GM23248 (cell line): ENCODE results near the gene CSNK2A1. TPM values are rescaled to one million over a fixed set of nuclear protein-coding genes. Genes with fewer than 3 reads are reported as not detected.

Source experiments
- DNase-seq: peaks from one replicate; pipeline ENCODE4 v3.0.0-alpha.2; 2015
- H2AFZ ChIP-seq: fragments of 200-600 bp; sonication (generic); 2 replicates; pipeline ENCODE4 v1.6.1; 2016; ENCODE audit warnings: antibody characterized with exemption
- H3F3A ChIP-seq: fragments of 200-600 bp; sonication (generic); 2 replicates; pipeline ENCODE4 v1.6.1; 2016; ENCODE audit warnings: mild to moderate bottlenecking, antibody characterized with exemption, mixed run types; ENCODE audit not compliant: insufficient read depth
- H3K27ac ChIP-seq: fragments of 200-600 bp; sonication (generic); 2 replicates; pipeline ENCODE4 v1.5.1; 2016; ENCODE audit warnings: mild to moderate bottlenecking
- H3K27me3 ChIP-seq: fragments of 200-600 bp; sonication (generic); replicated peaks from 2 replicates; pipeline ENCODE4 v1.6.1; 2016; ENCODE audit warnings: mild to moderate bottlenecking; ENCODE audit not compliant: insufficient read depth
- H3K36me3 ChIP-seq: fragments of 200-600 bp; sonication (generic); 2 replicates; pipeline ENCODE4 v1.6.1; 2016; ENCODE audit warnings: low read depth, mild to moderate bottlenecking
- H3K4me1 ChIP-seq: fragments of 200-600 bp; sonication (generic); 2 replicates; pipeline ENCODE4 v1.6.1; 2016; ENCODE audit warnings: mild to moderate bottlenecking; ENCODE audit not compliant: insufficient read depth
- H3K4me2 ChIP-seq: fragments of 200-600 bp; sonication (generic); one replicate; pipeline ENCODE4 v1.6.1; 2016; ENCODE audit warnings: mild to moderate bottlenecking; ENCODE audit not compliant: unreplicated experiment
- H3K4me3 ChIP-seq: fragments of 200-600 bp; sonication (generic); 2 replicates; pipeline ENCODE4 v1.5.1; 2016; ENCODE audit warnings: mild to moderate bottlenecking
- H3K79me2 ChIP-seq: fragments of 200-600 bp; sonication (generic); 2 replicates; pipeline ENCODE4 v1.6.1; 2016; ENCODE audit warnings: mild to moderate bottlenecking; ENCODE audit not compliant: insufficient read depth
- H3K9ac ChIP-seq: fragments of 200-600 bp; sonication (generic); 2 replicates; pipeline ENCODE4 v1.6.1; 2016; ENCODE audit warnings: mild to moderate bottlenecking
- H3K9me2 ChIP-seq: fragments of 200-600 bp; sonication (generic); 2 replicates; pipeline ENCODE4 v1.6.1; 2016; ENCODE audit warnings: mixed run types, mild to moderate bottlenecking, moderate library complexity; ENCODE audit not compliant: insufficient read depth
- H3K9me3 ChIP-seq: fragments of 200-600 bp; sonication (generic); one replicate; pipeline ENCODE4 v1.6.1; 2017; ENCODE audit warnings: low read depth
- H4K20me1 ChIP-seq: fragments of 200-600 bp; sonication (generic); 2 replicates; pipeline ENCODE4 v1.6.0; 2016; ENCODE audit not compliant: insufficient read depth
- EZH2 ChIP-seq: fragments of 200-600 bp; sonication (generic); IDR thresholded peaks from 2 replicates; pipeline ENCODE4 v1.6.1; 2018; ENCODE audit warnings: antibody characterized with exemption, mild to moderate bottlenecking; ENCODE audit not compliant: insufficient read depth, poor library complexity, severe bottlenecking
- EZH2phosphoT487 ChIP-seq: fragments of 200-600 bp; sonication (generic); IDR thresholded peaks from 2 replicates; pipeline ENCODE4 v1.6.1; 2018; ENCODE audit warnings: antibody characterized with exemption, moderate library complexity, mild to moderate bottlenecking, low read depth; ENCODE audit not compliant: insufficient read depth
- WGBS, 2 experiments: methylation state at CpG; one replicate each; pipeline ENCODE4 v1.1.6; 2015 to 2017; ENCODE audit warnings: low lambda C conversion rate in 2 of 2, low coverage in 1 of 2; ENCODE audit errors: missing lambda C conversion rate in 2 of 2; 5-methylcytosine and 5-hydroxymethylcytosine counted together
- in situ Hi-C: fragments of 300-500 bp; cut with MboI; formaldehyde crosslinking; loops from 2 replicates; pipeline ENCODE4 v1.15.0; 2020
- polyA plus RNA-seq: library from polyadenylated mRNA; unstranded; fragments of >200 nt; fragmentation: Nextera tagmentation; extraction: Ambion mirVana; gene quantifications from 2 replicates; pipeline ENCODE4 v1.2.1, GENCODE V29; 2016
- total RNA-seq: library from RNA; depleted of rRNA; stranded (reverse); fragments of >200 nt; shearing (Covaris generic); gene quantifications from 2 replicates; pipeline ENCODE4 v1.2.3, GENCODE V29; 2014

Gene CSNK2A1
- total and polyA plus RNA-seq, 2 experiments from 2014 or later, result 69.0 to 98.8 TPM

DNA sequence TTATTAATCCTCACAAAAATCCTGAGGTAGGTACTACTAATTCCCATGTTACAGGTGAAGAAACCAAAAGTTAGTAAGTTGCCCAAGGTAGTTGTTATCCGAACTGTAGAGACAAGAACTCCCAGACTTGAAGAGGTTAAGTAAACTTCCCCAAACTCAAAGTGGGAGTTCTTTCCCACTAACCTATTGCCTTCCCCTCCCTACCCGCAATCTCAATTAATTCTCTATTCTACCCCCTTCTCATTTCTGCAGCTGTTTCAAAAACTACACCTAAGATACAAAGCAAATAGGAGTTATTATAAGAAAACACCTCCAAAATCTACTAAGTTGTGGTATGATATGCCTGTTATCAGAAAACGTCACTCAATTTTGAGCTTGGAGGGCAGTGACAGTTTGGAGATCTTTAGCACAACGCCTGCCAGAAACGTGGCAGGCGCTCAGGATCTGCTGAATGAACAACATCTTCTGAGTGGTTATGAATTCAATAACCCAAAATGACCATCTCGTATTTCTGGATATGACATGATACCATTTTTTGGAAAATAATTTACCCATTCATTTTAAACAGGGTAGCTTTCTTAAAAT lies 7.1 kb downstream of the CSNK2A1 start:
- H2AFZ ChIP-seq, result no peak overlapping the region
- TF ChIP-seq EZH2phosphoT487 (no peak), EZH2 (no peak)
- H4K20me1 ChIP-seq, result peaks cover 67% of the 10 kb centered on the region
- peaks cover 17% of the 10 kb centered on the region for H3K4me1 ChIP-seq
- H3K9me2 ChIP-seq, result no peaks in the 10 kb centered on the region
- 37 to 44% methylated on average over 7 of the region's 7 CpGs for WGBS, 2 experiments
- DNase-seq, result no peak
- H3K36me3 ChIP-seq, result no peaks in the 10 kb centered on the region; the same call in 1 of the 2 replicates
- no peaks in the 10 kb centered on the region for H3K9me3 ChIP-seq
- H3K27ac ChIP-seq, result no peak overlapping the region; the same call in 1 of the 2 replicates
- peak overlapping the region; percentile 0 for H3K4me2 ChIP-seq
- H3K9ac ChIP-seq, result no peak overlapping the region
- peaks cover 23% of the 10 kb centered on the region for H3F3A ChIP-seq
- H3K79me2 ChIP-seq, result peaks cover 100% of the 10 kb centered on the region
- in situ Hi-C loops, result no loop called here
- no peak overlapping the region for H3K4me3 ChIP-seq
- H3K27me3 ChIP-seq, result no peaks in the 10 kb centered on the region

GRCh38 chr20:535958-536357 lies 7.6 kb downstream of the CSNK2A1 start:
- no peaks in the 10 kb centered on the region for H3K9me2 ChIP-seq
- peaks cover 17% of the 10 kb centered on the region for H3K4me1 ChIP-seq
- peaks cover 17% of the 10 kb centered on the region for H3F3A ChIP-seq
- in situ Hi-C loops, result no loop called here
- H3K27me3 ChIP-seq, result no peaks in the 10 kb centered on the region
- H3K9ac ChIP-seq, result no peak overlapping the region
- no peak overlapping the region for H2AFZ ChIP-seq
- no peak overlapping the region for H3K27ac ChIP-seq
- no peak overlapping the region for H3K4me3 ChIP-seq
- TF ChIP-seq EZH2phosphoT487 (no peak), EZH2 (no peak)
- WGBS, 2 experiments, result 60 to 61% methylated on average over 3 of the region's 3 CpGs
- no peaks in the 10 kb centered on the region; the same call in 1 of the 2 replicates for H3K36me3 ChIP-seq
- DNase-seq, result no peak
- no peaks in the 10 kb centered on the region for H3K9me3 ChIP-seq
- H3K79me2 ChIP-seq, result peaks cover 100% of the 10 kb centered on the region
- peaks cover 63% of the 10 kb centered on the region for H4K20me1 ChIP-seq
- no peak overlapping the region for H3K4me2 ChIP-seq

DNA sequence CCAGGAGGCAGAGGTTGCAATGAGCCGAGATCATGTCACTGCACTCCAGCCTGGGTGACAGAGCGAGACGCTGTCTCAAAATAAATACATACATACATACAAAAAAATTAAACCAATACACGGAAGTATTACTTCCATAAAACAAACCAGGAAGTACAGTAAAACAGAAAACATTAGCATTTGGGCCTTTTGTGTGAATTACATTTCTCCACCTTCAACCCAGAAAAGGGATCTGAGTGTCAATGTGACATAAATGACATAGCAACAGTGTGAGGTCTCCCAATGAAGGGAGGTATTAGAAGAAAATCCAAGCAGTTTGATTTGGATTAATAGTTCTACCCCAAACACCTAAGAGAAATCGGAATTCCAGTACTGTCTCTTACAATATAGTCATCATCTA lies 10.1 kb downstream of the CSNK2A1 start:
- TF ChIP-seq EZH2 (no peak), EZH2phosphoT487 (no peak)
- no peak overlapping the region for H2AFZ ChIP-seq
- no peaks in the 10 kb centered on the region for H3K27me3 ChIP-seq
- peaks cover 42% of the 10 kb centered on the region for H4K20me1 ChIP-seq
- no peak overlapping the region for H3K9ac ChIP-seq
- in situ Hi-C loops, result no loop called here
- H3K4me3 ChIP-seq, result no peak overlapping the region
- peaks cover 15% of the 10 kb centered on the region for H3F3A ChIP-seq
- H3K4me1 ChIP-seq, result peaks cover 19% of the 10 kb centered on the region
- no peaks in the 10 kb centered on the region for H3K9me3 ChIP-seq
- WGBS, 2 experiments, result 89% methylated on average over 5 of the region's 5 CpGs
- no peak overlapping the region for H3K27ac ChIP-seq
- no peak for DNase-seq
- no peaks in the 10 kb centered on the region for H3K9me2 ChIP-seq
- H3K36me3 ChIP-seq, result no peaks in the 10 kb centered on the region
- H3K79me2 ChIP-seq, result peaks cover 100% of the 10 kb centered on the region
- H3K4me2 ChIP-seq, result no peak overlapping the region

DNA sequence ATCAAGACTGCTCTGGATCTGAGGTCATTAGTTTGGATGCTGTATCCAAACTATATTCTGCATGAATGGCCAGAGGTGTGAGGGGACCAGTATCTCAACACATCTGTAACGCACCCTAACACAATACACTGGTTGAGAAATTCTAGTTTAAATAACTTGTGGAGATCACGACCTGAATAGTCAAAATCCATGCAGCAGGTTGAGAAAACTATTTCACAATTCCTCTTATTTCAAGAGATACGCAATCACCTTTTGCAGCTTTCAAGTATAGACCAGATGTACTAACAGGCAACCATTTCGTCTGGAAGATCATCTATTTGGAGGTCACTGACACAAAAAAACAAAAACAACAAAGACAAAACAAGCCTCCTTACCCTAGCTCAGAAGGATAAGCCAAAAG lies 11.1 kb downstream of the CSNK2A1 start:
- Histone ChIP-seq H3K4me3 (no peak overlapping the region), H3K27me3 (no peaks in the 10 kb centered on the region), H3K4me1 (peaks cover 19% of the 10 kb centered on the region), H3K36me3 (peaks cover 5% of the 10 kb centered on the region; the same call in 1 of the 2 replicates), H3F3A (peaks cover 25% of the 10 kb centered on the region), H3K9ac (no peak overlapping the region), H3K9me3 (no peaks in the 10 kb centered on the region), H2AFZ (no peak overlapping the region), H3K27ac (no peak overlapping the region), H3K4me2 (no peak overlapping the region), H3K79me2 (peaks cover 100% of the 10 kb centered on the region), H4K20me1 (peaks cover 34% of the 10 kb centered on the region), H3K9me2 (no peaks in the 10 kb centered on the region)
- WGBS, 2 experiments, result 83 to 87% methylated on average over 4 of the region's 4 CpGs
- in situ Hi-C loops, result no loop called here
- no peak for DNase-seq
- no peak for TF ChIP-seq EZH2phosphoT487
- TF ChIP-seq EZH2, result no peak
